HFFc6 (cell line): ENCODE measurements around the gene MIER2. TPM values are rescaled to one million over a fixed set of nuclear protein-coding genes. Genes with fewer than 3 reads are reported as not detected.

ENCODE experiments used
- DNase-seq: peaks from one replicate; pipeline ENCODE4 v3.0.0-alpha.2; 2018
- H3K27ac Mint-ChIP-seq: 2 replicates; pipeline ENCODE4 v1.8.0; 2020; ENCODE audit warnings: mild to moderate bottlenecking, mixed read lengths
- H3K27me3 Mint-ChIP-seq: 2 replicates; pipeline ENCODE4 v1.8.0; 2021; ENCODE audit warnings: mild to moderate bottlenecking, moderate library complexity, mixed read lengths; ENCODE audit not compliant: insufficient read depth
- H3K36me3 Mint-ChIP-seq: 2 replicates; pipeline ENCODE4 v1.8.0; 2021; ENCODE audit warnings: low read depth, mixed read lengths
- H3K4me1 Mint-ChIP-seq: 2 replicates; pipeline ENCODE4 v1.8.0; 2020; ENCODE audit warnings: low read depth, mixed read lengths
- H3K4me3 Mint-ChIP-seq: 2 replicates; pipeline ENCODE4 v1.8.0; 2020; ENCODE audit warnings: mild to moderate bottlenecking, moderate library complexity, mixed read lengths
- H3K9me3 Mint-ChIP-seq: 2 replicates; pipeline ENCODE4 v1.8.0; 2020; ENCODE audit warnings: mild to moderate bottlenecking, mixed read lengths
- CTCF ChIP-seq: fragments of 200-600 bp; sonication (generic); IDR thresholded peaks from 2 replicates; pipeline ENCODE4 v1.5.0; 2021; ENCODE audit warnings: antibody characterized with exemption, mild to moderate bottlenecking
- total RNA-seq, 6 experiments: library from RNA; stranded (reverse); fragmentation: NEBNext Ultra II Directional; extraction: Animal tissue kit (Norgen Biotek cat#: 25700); gene quantifications; 2 replicates in 1 of 6; 3 replicates in 5 of 6; pipeline ENCODE4 v1.2.3, GENCODE V29; 2021

The MIER2 gene
- total RNA-seq, 6 experiments from 2014 or later = 31.7 to 42.2 (median 33.4) TPM

GRCh38 chr19:328025-328505 lies 16.5 kb downstream of the MIER2 start:
- peaks cover 39% of the 10 kb centered on the region for H3K36me3 Mint-ChIP-seq
- H3K4me3 Mint-ChIP-seq = no peak overlapping the region

GRCh38 chr19:327291-328024 lies 17.1 kb downstream of the MIER2 start:
- H3K36me3 Mint-ChIP-seq = peaks cover 39% of the 10 kb centered on the region
- no peak for DNase-seq

More at GRCh38 chr19:328025-328505, 16.5 kb downstream of the MIER2 start:
- Mint-ChIP-seq H3K4me1 (no peaks in the 10 kb centered on the region), H3K27ac (no peak overlapping the region), H3K27me3 (no peaks in the 10 kb centered on the region; the same call in 1 of the 2 replicates), H3K9me3 (peaks cover 23% of the 10 kb centered on the region)
- no peak for TF ChIP-seq CTCF
- no peak for DNase-seq

GRCh38 chr19:326871-327270 lies 17.7 kb downstream of the MIER2 start:
- Mint-ChIP-seq H3K27me3 (no peaks in the 10 kb centered on the region; the same call in 1 of the 2 replicates), H3K4me1 (no peaks in the 10 kb centered on the region), H3K36me3 (peaks cover 39% of the 10 kb centered on the region), H3K9me3 (peaks cover 23% of the 10 kb centered on the region), H3K27ac (no peak overlapping the region), H3K4me3 (no peak overlapping the region)
- no peak for DNase-seq
- TF ChIP-seq CTCF = no peak

More at GRCh38 chr19:327291-328024, 17.1 kb downstream of the MIER2 start:
- H3K27ac Mint-ChIP-seq = no peak overlapping the region
- H3K9me3 Mint-ChIP-seq = peaks cover 23% of the 10 kb centered on the region
- no peak for TF ChIP-seq CTCF
- H3K27me3 Mint-ChIP-seq = no peaks in the 10 kb centered on the region; the same call in 1 of the 2 replicates
- H3K4me3 Mint-ChIP-seq = no peak overlapping the region
- no peaks in the 10 kb centered on the region for H3K4me1 Mint-ChIP-seq

GRCh38 chr19:325937-326565 lies 18.5 kb downstream of the MIER2 start:
- Mint-ChIP-seq H3K36me3 (peaks cover 45% of the 10 kb centered on the region), H3K27me3 (no peaks in the 10 kb centered on the region; the same call in 1 of the 2 replicates), H3K27ac (no peak overlapping the region), H3K9me3 (peaks cover 23% of the 10 kb centered on the region), H3K4me3 (no peak overlapping the region), H3K4me1 (no peaks in the 10 kb centered on the region)
- TF ChIP-seq CTCF = no peak
- DNase-seq = no peak

- Mint-ChIP-seq H3K4me1 (no peaks in the 10 kb centered on the region), H3K27ac (no peak overlapping the region), H3K27me3 (no peaks in the 10 kb centered on the region; the same call in 1 of the 2 replicates), H3K9me3 (peaks cover 18% of the 10 kb centered on the region), H3K4me3 (no peak overlapping the region), H3K36me3 (peaks cover 45% of the 10 kb centered on the region)
- DNase-seq = no peak
- TF ChIP-seq CTCF = no peak
Observed at GRCh38 chr19:325173-325936, 19.2 kb downstream of the MIER2 start.
